ENCODE results near the gene RWDD3.

RWDD3 gene, protein sequence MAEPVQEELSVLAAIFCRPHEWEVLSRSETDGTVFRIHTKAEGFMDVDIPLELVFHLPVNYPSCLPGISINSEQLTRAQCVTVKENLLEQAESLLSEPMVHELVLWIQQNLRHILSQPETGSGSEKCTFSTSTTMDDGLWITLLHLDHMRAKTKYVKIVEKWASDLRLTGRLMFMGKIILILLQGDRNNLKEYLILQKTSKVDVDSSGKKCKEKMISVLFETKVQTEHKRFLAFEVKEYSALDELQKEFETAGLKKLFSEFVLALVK

DNA sequence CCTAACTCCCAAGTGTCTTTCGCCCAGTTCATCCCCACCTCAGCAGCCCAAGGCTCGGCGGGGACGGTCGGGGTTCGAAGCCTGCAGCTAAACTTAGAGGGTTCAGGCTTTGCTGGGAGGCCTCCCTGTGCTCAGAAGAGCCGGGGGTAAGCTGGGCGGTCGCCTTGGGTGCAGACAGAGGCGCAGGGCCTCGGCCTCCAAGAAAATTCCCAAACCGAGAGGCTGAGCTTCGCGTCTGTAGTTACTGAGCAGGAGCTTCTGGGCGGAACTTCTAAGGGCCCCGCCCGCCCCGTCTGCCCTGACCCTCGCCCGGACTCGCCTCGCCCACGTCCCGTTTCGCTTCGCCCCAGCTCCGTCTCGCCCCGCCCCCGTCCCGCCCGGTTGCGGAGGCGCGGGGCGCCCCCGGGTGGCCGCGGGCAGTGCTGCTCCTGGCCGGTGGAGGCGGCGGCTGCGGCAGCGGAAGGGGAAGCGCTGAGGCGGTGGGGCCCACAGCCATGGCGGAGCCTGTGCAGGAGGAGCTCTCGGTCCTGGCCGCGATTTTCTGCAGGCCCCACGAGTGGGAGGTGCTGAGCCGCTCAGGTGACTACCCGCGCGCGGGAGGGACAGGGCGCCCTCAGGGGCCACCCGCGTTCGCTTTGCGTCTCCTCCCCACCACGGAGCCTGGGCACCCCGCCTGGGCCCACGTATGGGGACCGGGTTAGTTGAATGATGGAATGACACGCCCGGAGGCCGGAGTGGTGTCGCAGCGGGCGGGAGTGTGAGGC is at the start of gene RWDD3:
Gene RWDD3 (plus strand): TSS at position 474 of the 764 bp plus-strand sequence. CDS start 21 bp downstream, at position 495.
- peak; percentile 90 to 91 for DNase-seq

DNA sequence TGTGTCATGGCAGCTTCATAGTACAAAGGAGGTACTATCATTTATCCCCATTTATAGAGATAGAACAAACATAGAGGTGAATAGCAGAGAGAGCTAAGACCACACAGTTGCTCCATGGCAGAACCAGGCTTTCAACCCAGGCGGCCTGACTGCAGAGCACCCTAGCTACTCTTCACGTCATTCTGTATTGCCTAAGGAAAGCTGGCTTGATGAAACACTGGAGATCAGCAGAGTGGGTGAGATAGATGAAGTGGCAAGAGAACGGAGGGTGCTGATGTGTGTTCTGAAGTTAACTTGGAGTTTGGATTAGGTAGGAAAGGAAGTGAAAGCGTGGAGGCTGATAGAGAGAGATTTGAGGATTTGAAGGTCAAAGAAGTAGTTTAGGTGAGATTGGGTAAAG is 47.9 kb upstream of the RWDD3 start:
- no peak for DNase-seq

DNA sequence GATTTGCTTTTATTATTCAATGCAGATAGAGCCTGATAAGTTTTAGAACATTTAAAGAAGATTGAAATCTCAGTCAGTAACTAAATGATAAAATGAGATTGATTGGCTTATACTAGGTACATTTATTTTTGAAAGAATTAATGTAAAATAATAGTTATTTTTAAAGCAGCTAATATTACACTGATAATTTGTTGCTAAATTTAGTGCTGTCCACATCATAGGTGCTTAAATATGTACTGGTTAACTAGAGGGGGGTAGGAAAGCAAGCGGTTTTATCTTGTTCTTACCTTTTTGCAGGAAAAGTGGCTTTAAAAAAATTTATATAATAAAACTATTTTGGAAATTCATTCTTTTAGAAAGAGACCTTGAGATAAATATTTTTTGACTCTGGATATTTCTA is 40.4 kb upstream of the RWDD3 start:
- no peak for DNase-seq

DNA sequence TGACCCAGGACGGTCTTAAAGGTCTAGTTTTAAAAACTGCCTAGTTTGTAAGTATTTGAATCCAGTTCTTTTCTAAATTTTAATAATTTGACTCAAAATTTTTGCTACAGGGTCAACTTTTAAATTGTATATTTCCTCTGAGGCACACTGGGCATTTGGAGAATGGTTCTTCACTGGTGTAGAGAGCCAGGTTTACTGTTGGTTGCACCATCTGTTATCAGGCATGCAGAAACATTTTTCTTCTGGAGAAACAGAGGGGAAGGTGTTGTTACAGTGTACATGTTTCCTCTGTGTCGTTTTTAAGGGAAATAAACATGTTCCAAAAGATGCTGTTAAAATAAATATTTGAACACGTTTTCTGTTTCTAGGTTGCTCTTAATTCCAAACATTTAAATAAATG is 39.0 kb upstream of the RWDD3 start:
- no peak for DNase-seq

DNA sequence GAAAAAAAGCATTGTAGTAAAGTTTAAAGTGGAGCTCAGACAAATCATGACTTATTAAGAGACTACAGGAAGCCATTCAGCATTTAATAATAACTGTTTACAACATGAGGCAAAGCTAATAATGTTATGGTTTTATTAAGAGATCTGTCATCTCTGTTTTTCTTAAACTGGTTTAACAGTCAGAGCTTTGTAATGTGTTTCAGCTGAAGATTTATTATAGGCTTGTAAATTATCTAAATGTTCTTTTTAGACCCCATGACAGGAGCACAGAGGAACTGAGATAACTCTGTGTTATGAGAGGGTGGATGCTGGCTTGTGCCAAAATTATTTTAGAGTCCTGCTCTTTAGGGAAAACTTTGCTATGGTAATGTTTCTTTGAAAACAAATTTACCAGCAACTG is 38.0 kb upstream of the RWDD3 start:
- no peak for DNase-seq

DNA sequence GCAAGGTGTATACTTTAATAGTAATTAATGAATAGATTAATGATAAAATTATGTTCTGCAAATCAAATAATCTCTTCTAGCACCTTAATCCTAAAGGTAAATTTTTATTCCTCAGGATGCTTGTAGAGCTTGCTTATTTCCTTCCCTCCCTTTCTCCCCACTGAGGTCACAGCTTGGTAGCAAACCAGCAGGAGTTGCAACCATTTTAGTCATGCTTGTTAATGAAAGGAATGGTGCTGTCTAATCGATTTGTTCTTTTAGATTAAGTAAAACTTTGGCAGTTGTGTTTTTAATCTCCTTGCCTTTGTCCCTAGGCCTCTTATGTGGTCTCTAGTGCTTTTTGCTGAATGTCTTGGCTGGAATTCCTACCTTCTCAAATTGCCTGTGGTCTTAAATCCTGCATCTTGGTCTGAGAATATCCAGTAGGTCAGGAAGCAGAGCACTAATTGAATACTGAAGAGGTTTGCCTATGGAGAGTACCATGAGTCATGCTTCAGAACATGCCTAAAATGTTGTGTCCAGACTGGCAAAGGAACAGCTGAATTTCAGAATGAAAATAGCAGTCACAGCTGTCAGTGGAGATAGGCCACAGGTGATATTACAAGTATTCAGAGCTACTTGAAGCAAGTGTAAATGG is 36.3 kb upstream of the RWDD3 start:
- no peak for DNase-seq

DNA sequence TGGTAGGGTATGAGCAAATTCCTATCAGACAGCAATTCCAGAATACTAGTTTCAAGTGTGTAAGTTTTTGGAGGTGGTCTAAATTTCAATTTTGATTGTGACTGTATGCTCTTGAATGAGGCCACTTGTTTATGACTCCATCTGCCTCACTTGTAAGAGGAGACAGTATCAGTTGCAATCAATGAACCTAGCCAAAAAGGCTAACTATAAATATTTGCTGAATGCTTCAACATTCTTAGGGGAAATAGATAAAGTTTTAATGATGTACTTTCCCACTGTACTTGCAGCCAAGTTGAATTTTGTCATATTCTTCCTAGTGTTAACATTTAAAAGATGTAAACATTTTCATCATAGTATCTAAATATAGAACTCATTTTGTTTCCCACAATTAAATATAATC is 32.1 kb upstream of the RWDD3 start:
- DNase-seq = no peak

DNA sequence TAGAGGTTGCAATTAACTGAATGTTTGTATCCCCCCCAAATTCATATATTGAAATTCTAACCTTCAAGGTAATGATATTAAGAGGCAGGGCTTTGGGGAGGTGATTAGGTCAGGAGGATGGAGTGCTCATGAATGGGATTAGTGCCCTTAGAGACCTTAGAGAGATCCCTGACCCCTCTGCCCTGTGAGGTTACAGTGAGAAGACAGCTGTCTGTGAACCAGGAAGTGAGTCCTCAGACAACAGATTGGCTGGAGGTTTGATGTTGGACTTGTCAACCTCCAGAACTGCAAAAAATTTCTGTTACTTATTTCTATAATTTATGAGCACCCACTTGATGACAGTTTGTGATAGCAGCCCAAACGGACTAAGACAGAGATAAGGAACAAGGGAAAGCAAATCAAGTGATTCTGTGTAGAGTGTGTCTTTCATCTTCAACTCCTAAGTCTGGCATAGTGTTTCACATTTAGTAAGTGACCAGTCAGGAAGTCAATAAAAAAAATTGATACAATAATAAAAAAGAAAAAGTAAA is 30.0 kb upstream of the RWDD3 start:
- DNase-seq = no peak

DNA sequence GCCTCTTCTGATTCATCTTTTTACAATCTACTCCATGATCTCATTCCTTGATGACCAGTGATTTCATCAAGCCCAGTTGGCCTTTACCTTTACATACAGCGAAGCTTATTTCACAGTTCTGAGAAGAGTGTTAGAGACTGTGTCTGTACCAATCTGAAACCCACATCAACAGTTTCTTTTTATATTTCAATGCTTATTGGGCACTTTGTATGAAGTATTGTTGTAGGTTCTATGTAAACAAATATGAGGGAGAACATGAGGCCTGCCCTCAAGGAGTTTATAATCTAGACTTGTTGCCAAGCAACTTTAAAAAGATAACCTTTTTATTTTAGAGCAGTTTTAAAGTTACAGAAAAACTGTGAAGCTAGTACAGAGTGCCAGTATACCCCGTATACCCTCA is 27.5 kb upstream of the RWDD3 start:
- DNase-seq = no peak

DNA sequence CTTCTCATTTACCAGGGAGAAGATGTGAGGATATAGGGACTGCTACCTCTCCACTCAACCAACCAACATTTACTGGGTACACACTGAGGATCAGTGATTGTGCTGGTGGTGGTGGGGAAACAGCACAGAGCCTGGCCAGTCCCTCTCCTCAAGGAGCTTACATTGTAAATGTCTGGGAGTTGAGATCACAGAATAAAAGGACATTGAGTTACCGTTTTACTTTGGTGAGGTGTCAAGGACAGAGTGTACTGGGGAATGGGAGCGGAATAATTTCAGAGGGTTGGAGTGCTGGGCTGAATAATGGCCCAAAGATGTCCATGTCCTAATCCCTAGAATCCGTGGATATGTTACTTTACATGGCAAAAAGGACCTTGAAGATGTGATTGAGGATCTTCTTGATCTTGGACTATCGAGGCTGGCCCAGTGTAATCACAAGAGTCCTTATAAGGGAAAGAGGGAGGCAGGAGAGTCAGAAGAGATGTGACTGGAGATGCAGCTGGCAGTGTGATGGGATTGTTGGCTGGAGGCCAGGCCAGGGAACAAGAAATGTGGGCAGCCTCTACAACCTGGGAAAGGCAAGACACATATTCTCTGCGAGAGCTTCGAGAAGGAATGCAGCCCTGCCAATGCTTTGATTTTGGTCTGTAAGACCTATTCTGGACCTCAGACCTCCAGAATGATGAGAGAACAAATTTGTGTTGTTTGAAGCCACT is 26.6 kb upstream of the RWDD3 start:
- no peak for DNase-seq

DNA sequence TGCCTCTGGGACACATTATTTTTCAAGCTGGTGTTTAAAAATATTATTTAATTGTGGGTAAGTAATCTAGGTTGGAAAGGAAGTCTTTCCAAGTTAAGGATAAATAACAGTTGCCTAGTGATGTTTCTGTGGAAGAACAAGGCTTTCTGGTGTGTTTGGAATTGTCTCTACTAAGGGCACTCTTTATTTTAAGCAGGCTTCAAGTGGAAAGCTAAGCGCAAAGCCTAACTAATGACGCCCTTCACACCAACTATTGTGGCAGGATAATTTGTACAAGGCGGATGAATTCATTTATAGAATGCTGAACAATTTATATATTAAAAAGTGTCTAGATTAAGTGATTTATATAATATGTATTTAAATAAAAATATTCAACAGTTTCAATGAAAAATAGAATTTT is 25.1 kb upstream of the RWDD3 start:
- no peak for DNase-seq

DNA sequence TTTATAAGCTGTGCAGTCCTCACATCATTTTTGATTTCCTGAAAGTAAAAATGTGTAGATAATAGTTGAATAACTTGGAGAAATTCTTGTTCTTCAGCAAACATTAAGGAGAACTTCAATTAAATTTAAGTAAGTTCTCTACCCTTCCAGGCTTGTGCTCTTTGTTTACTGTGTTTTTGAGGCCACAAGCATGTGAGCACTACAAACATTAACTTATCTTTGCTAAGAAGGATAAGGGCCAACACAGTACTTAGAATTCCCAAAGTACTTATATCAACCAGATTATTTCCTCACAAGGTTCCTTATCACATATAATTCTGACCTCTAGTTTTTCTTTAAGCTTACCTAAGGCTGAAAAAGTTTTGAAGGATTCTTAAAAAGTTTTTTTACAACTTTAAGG is 24.7 kb upstream of the RWDD3 start:
- DNase-seq = no peak

DNA sequence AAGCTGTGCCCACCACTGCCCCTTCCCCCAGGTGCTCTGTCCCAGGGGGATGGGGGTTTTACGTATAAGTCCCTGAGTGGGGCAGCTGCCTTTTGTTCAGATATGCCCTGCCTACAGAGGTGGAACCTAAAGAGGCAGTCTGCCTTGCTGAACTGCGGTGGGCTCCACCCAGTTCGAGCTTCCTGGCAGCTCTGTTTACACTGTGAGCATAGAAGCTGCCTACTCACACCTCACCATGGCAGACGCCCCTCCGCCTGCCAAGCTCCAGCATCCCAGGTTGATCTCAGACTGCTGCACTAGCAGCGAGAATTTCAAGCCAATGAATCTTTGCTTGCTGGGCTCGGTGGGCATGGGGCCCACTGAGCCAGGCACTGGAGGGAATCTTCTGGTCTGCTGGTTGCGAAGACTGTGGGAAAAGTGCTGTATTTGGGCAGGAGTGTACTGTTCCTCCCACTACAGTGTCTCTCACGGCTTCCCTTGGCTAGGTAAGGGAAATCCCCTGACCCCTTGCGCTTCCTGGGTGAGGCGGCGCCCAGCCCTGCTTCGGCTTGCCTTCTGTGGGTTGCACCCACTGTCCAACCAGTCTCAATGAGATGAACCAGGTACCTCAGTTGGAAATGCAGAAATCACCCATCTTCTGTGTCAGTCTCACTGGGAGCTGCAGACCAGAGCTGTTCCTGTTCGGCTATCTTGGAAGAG is 17.6 kb upstream of the RWDD3 start:
- no peak for DNase-seq

DNA sequence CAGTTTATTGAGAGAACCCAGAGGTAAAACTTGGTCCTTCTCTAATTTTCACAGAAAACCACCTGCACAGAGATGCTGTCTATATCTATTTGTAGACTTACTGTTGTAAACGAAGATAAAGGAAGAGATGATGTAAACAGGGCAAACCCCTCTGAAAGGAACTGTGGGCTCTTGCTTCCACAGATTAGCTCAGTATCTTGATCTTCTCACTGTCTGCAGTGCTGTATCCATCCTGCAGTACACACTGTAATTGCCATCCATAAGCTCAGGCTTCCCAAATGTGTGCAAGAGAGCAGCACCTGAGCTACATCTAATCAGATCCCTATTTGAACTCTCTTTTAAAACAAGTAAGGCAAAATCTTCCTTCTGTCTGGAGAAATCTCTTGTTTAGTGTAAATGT is 16.6 kb upstream of the RWDD3 start:
- DNase-seq = no peak

DNA sequence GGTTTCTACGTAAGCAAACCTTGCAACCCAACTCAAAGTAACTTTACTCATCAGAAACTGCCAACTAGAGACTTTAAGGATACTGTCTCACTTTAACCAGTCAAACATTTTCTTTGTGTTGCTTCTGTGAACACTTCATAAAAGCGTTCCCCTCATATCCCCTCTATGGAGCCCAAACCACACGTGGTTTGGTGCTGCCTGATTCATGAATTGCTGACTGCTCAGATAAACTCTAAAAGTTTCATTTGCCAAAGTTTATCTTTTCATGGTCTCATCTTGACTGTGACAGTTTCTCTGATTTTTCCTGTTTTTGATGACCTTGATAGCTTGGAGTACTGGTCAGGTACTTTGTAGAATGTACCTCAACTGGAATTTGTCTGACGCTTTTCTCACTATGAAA is 14.6 kb upstream of the RWDD3 start:
- no peak for DNase-seq

DNA sequence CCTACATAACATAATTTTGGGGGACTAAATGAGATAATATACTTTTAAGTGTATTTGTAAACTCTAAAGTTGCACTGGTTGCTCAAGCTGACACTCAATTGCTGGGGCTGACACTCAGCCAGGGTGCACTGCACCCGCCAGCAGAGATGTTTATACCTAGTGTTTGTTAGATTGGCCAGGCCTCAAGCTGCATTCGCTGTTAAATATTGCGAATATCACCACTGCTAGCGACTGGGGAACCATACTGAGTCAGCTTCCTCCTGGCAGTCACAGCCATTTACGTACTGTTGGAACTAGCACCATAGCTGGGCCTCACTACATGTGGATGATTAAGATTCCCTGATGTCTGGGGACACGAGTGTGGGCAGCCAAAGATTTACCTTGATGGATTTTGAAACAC is 12.7 kb upstream of the RWDD3 start:
- DNase-seq = no peak

DNA sequence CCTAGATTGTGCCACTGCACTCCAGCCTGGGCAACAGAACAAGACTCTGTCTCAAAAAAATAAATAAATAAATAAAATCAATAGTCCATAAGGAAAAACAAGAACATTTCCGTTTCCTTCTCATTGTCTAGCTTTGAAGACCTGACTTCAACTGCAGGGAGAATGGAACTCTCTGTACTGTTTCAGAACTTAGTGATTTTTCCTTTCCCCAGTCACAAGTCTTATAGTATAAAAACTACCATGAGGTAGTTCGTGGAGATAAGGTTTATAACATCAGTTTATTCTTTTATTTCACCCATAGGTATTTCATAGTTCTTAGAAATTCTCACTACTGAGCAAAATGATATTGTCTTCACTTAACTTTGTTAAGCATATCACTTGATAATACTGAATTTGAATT is 11.4 kb upstream of the RWDD3 start:
- DNase-seq = no peak

DNA sequence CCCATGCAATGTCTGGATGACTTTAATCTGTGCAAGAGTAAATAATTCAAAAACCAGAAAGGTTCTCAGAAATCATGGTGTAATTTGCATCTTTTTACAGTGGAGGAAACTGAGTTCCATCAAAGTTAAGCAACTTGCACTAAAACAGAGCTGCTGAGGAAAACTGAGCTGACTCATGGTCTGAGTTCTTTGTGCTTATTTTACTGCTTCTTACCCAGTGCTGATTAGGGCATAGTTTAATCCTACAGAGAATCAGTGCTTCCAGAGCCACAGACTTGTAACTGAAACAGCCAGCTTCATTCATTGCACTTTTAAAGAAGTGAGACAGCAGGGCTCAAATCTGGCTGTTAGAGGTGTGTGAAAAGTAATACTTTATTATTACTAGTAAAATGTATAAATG is 10.9 kb upstream of the RWDD3 start:
- no peak for DNase-seq

DNA sequence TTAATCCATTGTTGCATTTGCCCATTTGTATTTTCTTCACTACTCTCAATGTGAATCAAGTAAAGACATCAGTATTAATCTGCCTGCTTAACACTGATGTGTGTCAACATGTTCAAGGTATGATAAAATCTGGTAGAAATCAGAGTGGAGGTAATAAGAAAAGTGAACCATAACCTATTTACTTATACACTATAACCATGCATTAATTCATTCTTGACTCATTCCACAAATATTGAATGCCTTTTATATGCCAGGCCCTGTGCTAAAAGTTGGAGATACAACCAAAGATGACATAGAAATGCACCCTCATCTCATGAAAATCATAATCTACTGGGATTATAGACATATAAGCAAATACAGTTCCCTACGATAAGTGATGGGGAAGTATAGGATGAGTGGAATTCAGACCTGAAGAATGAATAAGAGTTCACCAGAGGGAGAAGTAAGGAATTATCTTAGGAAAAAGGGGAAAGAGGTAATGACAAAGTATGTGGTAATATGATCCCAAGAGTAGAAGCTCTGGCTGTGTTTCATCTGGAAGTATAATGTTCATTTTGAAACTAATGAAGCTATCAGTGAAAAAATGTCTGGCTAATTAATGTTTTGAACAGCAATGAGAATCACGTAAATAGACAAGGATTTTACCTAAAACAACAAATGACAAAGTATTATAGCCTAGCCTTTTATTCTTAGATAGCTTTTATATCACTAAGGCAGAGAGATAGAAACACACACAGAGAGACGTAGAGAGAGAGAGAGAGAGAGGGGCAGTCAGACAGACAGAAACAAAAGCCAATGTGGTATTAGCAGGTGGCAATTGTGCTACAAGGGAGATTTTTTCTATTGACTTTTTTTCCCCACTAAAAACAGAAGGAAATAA is 7.0 kb upstream of the RWDD3 start:
- no peak for DNase-seq

DNA sequence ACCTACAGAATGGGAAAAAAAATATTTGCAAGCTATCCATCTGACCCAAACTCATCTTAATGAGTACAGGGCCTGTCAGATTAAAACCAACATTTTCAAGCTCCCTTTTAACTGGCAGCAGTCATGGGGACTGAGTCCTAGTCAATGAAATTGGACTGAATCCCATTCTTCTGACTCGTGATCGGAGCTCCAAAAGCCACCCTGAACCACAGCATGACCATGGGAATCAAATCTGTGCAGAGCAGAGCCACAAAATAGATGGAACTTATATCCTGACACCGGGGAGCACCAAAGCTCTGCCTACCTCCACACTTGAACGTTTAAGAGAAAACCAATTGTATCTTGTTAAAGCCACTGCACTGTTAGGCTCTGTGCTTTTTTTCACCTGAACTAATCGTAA is 5.0 kb upstream of the RWDD3 start:
- DNase-seq = no peak

DNA sequence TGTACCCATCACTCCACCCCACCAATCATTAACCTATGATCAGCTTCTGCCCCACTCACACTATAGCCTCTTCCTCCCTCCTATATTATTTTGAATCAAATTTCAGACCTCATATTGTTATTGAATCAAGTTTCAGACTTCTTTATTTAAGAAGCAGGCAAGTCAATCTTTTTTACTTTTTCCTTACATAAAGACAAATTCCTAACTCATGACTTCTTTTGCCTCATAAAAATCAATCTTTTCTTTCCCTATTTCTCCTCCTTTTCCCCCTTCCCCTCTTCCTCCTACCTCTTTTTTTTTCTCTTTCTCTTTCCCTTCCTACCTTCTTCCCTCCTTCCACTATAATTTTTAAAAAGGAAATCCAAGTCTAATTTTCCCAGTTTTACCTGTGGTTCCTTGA is 4.3 kb upstream of the RWDD3 start:
- DNase-seq = no peak

DNA sequence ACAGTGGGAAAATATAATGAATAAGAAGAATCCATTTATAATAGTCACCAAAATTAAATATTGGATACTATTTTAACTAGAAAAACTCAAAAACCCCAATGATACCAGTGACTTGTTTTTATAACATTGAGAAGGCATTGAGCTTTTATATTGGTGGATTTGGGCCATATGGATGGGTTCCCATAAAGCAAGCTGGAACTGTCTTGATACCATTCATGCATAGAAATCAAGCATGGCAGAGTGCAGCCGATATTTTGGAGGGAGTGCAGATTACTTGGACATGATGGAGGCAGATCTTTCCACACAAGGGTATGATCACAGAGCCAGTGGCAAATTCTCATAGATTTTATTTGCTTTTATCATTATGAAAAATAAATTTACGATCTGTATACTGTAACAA is 3.8 kb upstream of the RWDD3 start:
- no peak for DNase-seq

Measured in activated CD4-positive, alpha-beta T cell treated with anti-CD3 and anti-CD28 coated beads, Interleukin-2, amount 50 U/mL, for 4 hours (primary cell).